HK-2 (cell line): Measurements from ENCODE around the gene FANK1.
"Not testable (repeated sequence)": the region's sequence is repeated elsewhere in the genome, so short reads cannot be mapped to it uniquely, and the experiment has no call there.

ENCODE experiments used
- DNase-seq: peaks from one replicate; pipeline ENCODE4 v3.0.0-alpha.2; 2018; ENCODE audit not compliant: unreplicated experiment

The FANK1 gene

DNA sequence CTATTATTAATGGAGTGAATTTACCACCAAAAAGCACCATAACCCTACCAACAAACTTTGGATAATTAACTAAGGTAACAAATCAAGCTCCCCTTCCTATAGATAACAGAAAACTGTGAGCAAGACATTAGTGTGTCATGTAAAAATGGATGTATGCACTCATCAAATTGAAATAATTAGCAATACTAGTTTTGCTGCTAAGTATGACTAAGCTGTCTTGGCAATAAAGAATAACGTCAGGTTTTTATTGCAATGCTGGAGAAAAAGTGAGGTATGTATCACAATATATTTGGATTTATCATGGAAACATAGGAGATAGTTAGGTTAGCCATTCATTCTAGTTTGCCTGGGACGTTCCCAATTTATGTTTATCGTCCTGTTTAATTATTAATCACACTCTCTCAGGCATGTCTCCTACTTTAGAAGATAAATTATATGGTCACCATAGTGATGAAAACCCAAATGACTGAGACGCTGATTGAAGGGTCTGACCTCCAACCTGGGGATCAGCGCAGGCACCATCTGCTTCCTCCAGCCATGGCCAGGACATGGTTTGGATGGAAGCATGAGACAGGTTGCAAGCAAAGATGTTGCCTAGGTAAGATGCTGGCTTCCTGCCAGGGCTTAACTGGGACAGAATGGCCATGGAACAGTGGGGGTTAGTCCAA, 125.6 kb downstream of the FANK1 start:
- no peak for DNase-seq

DNA sequence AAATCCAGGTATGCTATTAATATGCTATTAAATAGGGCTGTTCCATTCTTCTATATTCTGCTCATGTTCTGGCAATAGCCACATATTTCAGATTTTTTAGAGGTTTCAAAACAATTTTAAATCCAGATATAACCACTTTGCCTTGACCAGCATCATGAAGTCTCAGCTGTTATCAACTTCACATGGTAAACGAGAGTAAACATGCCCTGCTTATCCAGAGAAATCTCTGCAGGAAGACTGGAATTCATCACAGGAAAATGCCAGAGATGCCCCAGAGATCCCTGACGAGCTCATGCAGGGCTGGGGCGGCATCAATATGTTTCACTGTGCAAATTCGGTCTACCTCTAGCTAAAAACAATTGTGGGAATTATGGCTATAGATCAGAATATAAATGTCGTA, 126.5 kb downstream of the FANK1 start:
- DNase-seq: no peak

DNA sequence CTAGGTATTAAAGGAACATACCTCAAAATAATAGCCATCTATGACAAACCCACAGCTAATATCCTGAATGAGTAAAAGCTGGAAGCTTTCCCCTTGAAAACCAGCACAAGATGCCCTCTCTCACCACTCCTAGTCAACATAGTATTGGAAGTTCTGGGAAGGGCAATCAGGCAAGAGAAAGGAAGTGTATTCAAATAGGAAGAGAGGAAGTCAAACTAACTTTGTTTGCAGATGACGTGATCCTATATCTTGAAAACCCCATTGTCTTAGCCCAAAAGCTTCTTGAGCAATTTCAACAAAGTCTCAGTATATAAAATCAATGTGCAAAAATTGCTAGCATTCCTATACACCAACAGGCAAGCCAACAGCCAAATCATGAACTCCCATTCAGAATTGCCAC, 131.3 kb downstream of the FANK1 start:
- DNase-seq: no peak

DNA sequence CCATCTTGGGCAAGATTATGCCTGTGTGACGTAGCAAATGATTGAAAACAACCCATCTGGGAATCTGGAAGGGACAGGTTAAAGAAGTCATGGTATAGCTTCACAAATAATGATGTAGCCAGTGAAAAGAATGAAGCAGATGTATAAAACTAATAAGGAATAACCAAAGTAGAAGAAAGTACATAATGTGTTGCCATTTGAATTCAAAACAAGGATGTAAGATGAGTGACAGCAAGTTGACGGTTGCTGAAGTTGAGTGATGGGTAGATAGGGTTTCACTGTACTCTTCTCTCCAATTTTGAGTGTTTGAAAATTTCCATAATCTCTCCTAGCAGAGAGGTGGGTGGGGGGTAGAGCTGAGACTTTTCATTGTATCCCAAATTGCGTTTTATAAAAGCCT, 133.6 kb downstream of the FANK1 start:
- DNase-seq: no peak

DNA sequence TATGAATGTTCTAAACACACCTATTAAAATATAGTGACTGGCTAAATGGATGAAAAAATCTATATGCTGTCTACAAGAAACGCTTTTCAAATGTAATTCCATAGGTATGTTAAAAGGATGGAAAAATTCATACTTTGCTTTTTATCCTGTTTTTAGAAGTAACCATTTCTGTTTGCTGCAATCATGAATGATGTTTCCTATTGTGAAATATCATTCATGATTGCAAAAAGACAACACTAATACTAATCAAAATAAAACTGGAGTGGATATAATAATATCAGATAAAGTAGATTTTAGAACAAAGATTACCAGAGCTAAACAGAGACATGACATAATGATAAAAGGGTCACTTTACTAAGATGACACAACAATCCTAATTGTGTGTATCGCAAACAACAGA, 138.2 kb downstream of the FANK1 start:
- DNase-seq: no peak

DNA sequence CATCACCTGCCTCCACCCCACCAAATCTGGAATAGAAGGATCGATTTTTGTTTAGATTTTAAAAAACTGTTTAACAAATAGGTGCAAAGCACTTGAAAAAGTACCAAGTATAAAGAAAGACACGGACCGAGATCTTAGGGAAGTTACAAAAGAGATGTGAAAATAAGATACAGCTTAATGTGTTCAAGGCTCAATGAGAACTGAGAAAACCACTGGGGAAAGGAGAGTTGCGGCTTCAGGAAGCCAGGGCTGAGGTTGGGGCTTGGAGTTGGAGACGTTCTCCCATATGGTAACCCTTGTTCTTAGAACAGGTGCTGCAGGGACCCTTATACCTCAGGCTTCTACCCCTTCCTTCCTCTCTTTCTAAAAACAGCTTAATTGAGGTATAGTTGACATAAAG, 140.2 kb downstream of the FANK1 start:
- no peak for DNase-seq

DNA sequence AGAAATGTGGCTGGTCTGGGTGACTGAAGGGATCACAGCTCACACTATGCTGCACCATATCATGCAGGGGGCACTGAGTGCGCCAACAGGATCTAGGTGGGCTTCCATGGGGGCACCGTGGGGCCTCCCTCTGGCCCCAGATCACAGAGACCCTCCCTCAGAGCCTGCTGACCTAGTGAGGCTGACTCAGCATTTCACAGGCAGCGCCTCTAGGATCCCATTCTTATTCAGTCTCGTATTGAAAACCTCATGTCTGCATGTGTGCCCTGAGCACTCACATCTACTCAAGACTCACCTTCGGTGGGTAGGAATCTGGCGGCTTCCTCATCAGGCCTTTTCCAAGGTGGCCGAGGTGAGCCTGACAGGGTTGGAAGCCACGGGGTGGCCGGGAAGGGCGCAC, 141.6 kb downstream of the FANK1 start:
- DNase-seq: no peak

DNA sequence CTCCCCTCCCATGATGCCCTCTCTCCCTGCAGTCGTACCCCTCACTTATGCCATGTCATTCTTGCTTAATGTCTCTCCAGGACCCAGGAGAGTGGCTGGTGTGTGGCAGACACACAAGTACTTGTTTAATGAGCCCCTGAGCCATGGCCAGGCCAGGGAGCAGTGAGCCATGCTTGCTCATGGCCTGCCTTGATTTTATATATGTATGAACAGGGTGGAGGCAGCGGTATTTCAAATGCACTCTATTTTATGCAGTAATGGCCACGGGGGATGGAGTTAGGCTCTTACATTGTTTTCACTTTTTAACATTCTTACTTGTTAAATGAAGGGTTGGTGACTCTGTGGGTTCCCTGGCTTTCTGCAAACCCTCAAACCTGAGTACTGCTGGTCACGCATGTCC, 144.8 kb downstream of the FANK1 start:
- DNase-seq: no peak

DNA sequence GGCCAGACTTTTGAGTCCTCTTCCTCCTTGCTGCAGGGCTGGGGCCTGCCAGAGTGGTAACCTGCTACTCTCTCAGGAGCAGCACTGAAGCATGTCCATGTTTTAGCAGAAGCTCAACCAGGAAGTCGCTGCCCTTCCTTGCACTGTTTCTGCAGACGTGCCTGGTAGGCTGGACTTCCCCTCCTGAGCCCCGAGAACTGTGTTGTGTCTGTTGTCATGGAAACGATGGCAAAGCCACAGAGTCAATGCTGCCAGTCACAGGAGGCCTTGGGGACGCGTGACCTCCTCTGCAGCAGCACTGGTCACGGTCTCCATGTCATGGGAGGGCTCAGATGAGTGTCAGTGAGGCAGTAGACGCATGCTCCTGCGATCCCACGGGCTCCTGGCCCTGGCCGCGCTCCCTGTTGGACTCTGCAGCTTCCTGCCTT, 145.5 kb downstream of the FANK1 start:
- DNase-seq: peak; percentile 98

DNA sequence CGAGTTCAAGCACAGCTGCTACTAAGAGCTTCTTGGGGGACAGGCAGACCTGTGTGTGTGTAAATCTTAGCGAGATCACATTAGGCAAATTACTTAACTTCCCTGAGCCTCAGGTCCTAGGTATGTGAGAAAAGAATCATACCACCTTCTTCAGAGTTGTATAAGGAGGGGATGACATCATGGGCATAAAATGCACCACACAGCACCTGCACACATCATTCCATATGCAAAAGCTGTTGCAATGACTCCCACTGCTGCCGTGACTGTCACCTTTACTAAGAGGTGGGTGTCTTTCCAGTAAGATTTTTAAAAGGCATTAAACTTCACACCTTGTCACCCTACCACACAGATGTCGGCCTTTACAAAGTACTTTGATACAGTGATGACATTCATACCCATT, 146.0 kb downstream of the FANK1 start:
- no peak for DNase-seq

DNA sequence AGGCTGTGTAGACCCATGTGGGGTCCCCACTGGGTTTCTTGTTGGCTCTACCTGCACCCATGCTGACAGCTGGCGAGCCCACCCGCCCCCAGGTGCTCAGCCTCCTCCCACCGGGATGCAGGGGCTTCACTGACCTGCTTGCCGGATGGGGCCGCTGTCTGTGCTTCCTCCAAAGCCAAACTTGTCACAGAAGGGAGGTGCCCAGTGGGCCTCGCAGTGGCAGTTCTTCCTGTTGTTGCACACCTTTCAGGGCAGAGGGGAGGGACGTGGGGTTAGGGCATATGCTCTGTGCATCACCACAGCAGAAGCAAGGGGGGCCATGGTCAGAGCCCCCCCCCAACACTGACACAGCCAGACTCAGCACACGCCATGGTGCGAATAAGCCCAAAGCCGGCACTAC, 146.5 kb downstream of the FANK1 start:
- DNase-seq: no peak

DNA sequence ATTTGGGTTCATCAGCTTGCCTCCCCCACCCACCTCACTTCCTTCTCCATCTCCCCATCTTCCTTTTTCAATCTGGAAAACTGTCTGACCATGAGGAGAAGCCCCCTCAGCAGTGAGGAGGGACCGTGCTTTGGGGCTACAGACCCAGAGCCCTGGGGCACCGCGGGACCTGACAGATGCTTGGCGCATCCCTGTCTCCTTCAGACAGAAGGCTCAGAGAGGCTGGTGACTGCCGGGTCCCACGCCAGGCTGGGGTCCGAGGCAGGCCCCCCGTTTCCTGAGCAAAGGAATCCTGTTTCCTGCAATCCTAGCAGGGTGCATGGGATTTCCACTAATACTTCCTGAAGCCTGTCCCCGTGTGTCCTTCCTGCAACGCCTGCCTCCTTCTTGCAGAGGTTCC, 147.0 kb downstream of the FANK1 start:
- no peak for DNase-seq

DNA sequence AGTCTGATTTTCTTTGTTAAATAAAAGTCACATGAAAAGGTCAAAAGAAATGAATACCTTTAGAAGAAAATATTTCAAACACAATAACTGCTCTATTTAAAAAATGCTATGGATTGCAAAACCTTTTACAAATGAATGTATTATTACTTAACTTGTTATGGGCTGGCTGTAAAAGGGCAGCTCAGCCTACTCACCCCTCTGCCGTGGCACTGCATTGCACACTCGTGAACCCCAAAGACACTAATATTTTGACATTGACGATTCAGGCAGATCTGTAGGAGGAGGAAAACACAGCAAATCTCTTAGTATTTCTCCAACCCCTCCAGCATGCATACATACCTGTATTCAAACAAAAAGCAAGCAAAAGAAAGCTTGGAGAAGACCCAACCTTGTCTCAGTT, 149.5 kb downstream of the FANK1 start:
- DNase-seq: no peak

DNA sequence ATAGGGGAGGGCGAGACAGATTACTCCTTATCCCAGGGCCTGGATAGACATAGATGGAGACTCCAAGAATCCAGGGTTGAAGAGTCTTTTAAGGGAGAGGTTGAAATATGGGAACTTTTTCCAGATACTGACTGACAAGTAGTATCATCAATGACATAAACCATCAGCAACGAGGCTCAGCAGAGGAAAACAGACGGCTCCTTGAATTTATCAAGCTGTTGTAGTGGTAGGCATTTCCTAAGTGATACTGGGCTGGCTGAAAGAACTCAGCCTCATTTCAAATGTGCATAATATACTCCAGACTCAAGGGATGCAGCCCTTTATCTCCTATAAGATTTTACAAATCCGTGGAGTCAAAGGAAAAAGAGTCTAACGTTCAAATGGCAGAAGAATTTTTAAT, 150.5 kb downstream of the FANK1 start:
- DNase-seq: no peak

DNA sequence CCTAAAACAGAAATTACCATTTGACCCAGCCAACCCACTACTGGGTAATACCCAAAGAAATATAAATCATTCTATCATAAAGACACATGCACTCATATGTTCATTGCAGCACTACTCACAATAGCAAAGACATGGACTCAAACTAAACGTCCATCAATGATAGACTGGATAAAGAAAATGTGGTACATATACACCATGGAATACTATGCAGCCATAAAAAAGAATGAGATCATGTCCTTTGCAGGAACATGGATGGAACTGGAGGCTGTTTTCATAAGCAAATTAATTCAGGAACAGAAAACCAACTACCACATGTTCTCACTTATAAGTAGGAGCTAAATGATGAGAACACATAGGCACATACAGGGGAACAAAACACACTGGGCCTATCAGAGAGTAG, 151.4 kb downstream of the FANK1 start:
- not testable (repeated sequence) for DNase-seq

DNA sequence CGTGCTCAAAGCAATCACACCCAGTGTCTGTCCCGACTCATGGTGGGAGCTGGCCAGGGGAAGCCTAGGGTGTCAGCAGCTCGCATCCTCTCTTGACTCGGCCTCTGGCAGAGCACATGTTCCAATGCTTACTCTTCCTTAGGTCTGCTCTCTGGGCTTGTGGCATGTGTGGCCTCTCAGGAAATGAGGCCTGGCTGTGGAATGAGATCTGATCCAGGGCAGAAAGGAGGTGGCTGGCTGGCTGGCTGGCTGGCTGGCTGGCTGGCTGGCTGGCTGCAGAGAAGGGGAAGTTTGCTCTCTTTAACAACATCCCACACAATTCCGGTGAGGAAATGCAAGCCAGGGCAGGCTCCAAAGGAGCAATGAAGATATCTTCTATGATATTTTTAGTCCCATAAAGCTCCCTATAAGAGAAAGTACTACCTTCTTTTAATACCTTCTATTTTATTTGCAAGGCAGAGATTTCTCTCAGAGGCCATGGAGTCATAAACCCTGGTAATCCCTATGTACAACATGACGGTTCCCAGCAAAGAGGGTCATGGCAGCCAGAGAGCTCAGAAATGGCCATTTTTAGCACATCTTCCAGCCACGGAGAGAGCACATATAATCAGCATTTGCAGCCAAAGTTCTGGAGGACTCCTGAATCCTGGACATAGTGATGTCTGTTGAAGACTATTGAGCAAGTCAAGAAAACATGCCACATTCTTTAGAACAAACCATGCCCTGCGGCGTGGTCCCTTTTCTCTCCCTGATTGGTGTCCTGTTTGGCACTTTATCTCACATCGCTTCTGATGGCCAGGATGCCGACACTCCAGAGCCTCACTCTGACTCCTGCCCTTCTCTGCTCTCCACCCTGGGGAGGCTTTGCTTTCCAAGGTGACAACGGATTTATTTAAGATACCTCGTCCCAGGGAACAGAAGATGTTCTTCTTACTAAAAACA, 153.7 kb downstream of the FANK1 start:
- peak; percentile 40 for DNase-seq

DNA sequence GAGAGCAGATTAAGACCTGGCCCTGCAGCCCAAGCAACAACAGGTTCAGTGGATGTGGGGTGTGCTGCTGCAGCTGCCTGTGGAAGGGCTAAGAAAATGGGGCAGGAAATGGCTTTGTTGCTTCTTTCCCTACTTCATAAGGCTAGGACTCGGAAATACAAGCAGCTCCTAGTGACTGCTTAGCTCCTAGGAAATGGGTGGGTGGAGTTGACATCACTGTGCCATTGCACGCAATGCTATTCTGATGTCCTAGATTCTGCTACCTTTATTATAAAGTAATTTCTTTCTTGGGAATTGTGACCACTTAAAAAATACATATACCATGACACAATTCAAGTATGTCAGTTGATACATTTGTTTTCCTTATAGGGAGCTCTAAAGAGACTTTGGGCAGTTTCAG, 155.8 kb downstream of the FANK1 start:
- no peak for DNase-seq

DNA sequence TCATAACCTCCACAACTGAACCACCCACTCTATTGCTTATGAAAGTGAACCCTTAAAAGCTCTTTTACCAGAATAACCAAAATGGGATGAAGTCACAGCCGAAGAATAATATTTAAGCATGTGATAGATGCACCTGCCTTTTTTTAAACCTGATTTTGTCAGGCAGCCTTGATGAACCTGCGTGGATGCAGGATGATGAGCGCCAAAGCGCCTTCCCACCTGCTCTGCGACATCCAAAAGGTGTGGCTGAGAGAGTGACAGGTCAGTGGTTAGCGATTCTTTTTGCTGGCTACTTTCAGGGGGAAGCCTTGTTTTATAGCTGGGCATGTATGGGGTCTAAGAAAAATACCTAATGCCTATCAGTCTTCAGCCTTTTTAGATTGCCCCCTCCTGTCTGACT, 157.8 kb downstream of the FANK1 start:
- no peak for DNase-seq

DNA sequence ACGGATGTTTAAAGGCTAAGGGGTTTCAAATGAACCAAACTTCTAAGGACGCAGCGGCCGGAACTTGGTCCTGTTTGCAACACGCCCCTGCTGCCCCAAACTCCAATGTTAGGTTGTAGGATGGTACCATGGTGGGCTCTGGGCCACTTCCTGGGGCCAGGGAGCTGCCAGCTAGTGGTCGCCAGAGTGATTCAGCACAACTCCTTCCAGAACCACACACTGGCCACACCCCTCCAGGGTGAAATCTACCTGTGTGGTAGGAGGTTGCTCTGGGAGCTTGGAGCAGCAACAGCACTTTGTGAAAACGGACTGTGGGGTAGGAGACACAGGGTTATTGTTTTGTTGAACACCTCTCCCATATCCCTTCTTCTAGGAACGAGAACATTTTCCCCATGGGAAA, 161.1 kb downstream of the FANK1 start:
- DNase-seq: no peak

DNA sequence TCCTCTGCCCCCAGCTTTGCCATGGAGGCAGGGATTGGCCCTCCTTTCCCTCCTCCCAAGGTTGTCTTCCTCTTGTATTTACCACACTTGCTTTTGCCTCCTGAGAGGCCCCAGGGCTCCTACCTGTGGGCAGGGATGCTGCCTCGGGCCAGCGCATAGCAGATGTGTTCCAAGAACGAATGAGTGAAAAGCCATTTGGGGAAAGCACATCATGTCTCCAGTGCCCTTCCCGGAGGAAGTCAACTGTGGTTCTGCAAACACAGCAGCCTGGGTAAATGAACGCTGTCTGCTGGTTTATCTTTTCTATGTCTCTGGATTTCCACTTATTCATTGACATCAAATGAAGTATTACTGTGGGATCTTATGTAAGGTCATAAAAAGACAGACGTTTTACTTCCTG, 161.7 kb downstream of the FANK1 start:
- DNase-seq: no peak

DNA sequence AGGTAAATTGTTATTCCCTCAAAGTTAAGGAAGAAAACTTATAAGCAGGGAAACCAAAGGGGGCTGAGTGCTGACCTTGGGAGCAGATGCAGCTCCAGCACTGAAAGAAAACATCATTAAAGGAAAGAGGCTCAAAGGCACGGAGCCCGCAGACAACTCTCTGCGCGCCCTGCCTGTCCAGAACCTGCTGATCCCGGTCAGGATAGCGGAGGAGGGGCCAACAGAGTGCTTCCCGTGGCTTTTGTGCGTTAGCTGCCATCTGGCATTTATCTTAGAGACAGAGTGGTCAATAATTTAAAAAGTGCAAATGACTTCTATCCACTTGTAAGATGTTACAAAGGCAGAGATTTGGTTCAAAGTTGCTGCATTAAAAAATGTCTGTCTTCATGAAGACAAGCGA, 162.1 kb downstream of the FANK1 start:
- DNase-seq: no peak
